ENCODE measurements around the gene CCDC137.

DNA sequence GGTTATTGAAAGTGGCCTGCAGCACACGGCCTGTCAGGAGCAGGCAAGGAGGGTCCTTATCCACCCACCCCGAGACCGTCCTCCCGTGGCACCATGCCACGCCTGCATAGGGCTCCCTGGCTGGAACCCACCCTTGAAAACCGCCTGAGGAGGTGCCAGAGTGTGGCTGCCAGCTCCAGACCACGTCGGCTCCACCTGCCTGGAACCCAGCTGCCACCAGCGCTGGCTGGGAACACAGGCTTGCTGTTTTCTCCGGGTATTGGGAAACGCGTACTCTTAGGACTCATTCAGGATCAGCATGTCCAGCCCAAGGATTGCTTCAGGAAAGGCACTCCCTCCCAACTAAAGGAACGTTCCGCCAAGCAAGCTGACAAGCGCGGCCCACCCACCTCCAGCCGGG, 10.4 kb downstream of the CCDC137 start:
- no peak for TF ChIP-seq EZH2 (IDR thresholded peaks at IDR 0.05; ENCODE audit: insufficient read depth, poor library complexity, severe bottlenecking)
- no peak for TF ChIP-seq EZH2phosphoT487 (IDR thresholded peaks at IDR 0.05; ENCODE audit: insufficient read depth, low read depth)
